ENCODE data around the gene PIGU. TPM values are rescaled to one million over a fixed set of nuclear protein-coding genes. Genes with fewer than 3 reads are reported as not detected.

PIGU gene
- total and polyA plus RNA-seq, 2 of the 13 experiments (the other 11 are each of a cell fraction or from before 2014, with no cell fraction given): 45.5 to 231 TPM

DNA sequence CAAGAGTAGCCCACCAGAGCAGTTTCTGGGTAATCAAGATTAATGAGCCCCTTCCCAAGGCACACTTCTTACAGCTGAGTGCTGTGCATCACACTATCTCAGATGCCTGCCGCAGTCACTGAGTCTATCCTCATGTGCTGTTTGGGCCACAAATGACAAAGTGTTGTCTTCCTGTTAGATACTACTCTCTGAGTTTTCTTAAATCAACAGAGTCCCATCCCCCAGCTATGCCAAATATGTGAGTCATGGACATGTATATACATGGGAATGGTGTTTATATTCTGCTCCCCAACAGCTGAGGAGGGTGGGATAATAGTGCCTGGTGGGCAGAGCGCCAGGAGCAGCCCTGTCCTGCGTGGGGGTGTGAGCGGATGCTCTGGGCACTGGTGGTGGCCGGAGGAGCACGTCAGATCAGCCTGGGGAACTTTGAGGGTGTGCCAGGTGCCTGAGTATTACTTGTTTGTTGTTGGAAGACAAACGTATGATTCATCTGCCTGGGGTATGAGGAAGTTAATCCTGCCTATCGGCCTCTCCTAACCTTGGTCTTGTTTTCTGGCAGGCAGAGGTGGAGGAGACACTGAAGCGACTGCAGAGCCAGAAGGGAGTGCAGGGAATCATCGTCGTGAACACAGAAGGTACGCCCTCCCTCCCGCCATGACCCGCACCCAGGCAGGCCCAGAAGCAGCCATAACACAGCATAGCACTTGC, 151.0 kb downstream of the PIGU start (continued):
- TF ChIP-seq SIX1 (CRISPR knock-in tag; IDR thresholded peaks at IDR 0.05; ENCODE audit: borderline replicate concordance) (peak; percentile 35; the same call in 1 of the 2 replicates), SOX13 (IDR thresholded peaks at IDR 0.05) (peak; percentile 55), SOX13 (CRISPR knock-in tag; conservative IDR thresholded peaks at IDR 0.05 in 1 of 2, IDR thresholded peaks at IDR 0.05 in 1 of 2) (peak; percentile 17 to 85; a peak in 2 of 4 replicates), NFE2L2 (IDR thresholded peaks at IDR 0.05; ENCODE audit: low read length) (no peak), ZNF225 (CRISPR knock-in tag; IDR thresholded peaks at IDR 0.05) (peak; percentile 83; the same call in 1 of the 2 replicates), ZNF556 (CRISPR knock-in tag; IDR thresholded peaks at IDR 0.05; ENCODE audit: borderline replicate concordance) (peak; percentile 91; the same call in 1 of the 2 replicates), PHF21A (CRISPR knock-in tag; IDR thresholded peaks at IDR 0.05) (peak; percentile 77), ZNF432 (CRISPR knock-in tag; IDR thresholded peaks at IDR 0.05; ENCODE audit: borderline replicate concordance) (no peak), NPAS2 (CRISPR knock-in tag; IDR thresholded peaks at IDR 0.05; ENCODE audit: borderline replicate concordance) (no peak), ZC3H13 (CRISPR knock-in tag; IDR thresholded peaks at IDR 0.05) (peak; percentile 81; the same call in 1 of the 2 replicates), ZNF839 (CRISPR knock-in tag; IDR thresholded peaks at IDR 0.05; ENCODE audit: borderline replicate concordance) (peak; percentile 74), ZNF331 (CRISPR knock-in tag; IDR thresholded peaks at IDR 0.05) (peak; percentile 58; the same call in 1 of the 2 replicates), ZSCAN9 (CRISPR knock-in tag; IDR thresholded peaks at IDR 0.05; ENCODE audit: borderline replicate concordance) (peak; percentile 96), KMT2B (CRISPR knock-in tag; IDR thresholded peaks at IDR 0.05) (peak; percentile 70; the same call in 1 of the 2 replicates), IKZF4 (CRISPR knock-in tag; IDR thresholded peaks at IDR 0.05; ENCODE audit: borderline replicate concordance, low read depth, not compliant biosample characterization) (peak; percentile 26), ZNF335 (CRISPR knock-in tag; IDR thresholded peaks at IDR 0.05) (peak; percentile 92)
- TF ChIP-seq, protein P1, sequence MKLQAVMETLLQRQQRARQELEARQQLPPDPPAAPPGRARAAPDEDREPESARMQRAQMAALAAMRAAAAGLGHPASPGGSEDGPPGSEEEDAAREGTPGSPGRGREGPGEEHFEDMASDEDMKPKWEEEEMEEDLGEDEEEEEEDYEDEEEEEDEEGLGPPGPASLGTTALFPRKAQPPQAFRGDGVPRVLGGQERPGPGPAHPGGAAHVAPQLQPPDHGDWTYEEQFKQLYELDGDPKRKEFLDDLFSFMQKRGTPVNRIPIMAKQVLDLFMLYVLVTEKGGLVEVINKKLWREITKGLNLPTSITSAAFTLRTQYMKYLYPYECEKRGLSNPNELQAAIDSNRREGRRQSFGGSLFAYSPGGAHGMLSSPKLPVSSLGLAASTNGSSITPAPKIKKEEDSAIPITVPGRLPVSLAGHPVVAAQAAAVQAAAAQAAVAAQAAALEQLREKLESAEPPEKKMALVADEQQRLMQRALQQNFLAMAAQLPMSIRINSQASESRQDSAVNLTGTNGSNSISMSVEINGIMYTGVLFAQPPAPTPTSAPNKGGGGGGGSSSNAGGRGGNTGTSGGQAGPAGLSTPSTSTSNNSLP (IDR thresholded peaks at IDR 0.05; ENCODE audit: low read depth, low read length): peak; percentile 95
- TF ChIP-seq, protein P2, sequence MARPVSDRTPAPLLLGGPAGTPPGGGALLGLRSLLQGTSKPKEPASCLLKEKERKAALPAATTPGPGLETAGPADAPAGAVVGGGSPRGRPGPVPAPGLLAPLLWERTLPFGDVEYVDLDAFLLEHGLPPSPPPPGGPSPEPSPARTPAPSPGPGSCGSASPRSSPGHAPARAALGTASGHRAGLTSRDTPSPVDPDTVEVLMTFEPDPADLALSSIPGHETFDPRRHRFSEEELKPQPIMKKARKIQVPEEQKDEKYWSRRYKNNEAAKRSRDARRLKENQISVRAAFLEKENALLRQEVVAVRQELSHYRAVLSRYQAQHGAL (CRISPR knock-in tag; IDR thresholded peaks at IDR 0.05; ENCODE audit: not compliant biosample characterization): no peak
- TF ChIP-seq, protein P3, sequence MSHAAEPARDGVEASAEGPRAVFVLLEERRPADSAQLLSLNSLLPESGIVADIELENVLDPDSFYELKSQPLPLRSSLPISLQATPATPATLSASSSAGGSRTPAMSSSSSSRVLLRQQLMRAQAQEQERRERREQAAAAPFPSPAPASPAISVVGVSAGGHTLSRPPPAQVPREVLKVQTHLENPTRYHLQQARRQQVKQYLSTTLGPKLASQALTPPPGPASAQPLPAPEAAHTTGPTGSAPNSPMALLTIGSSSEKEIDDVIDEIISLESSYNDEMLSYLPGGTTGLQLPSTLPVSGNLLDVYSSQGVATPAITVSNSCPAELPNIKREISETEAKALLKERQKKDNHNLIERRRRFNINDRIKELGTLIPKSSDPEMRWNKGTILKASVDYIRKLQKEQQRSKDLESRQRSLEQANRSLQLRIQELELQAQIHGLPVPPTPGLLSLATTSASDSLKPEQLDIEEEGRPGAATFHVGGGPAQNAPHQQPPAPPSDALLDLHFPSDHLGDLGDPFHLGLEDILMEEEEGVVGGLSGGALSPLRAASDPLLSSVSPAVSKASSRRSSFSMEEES (CRISPR knock-in tag; IDR thresholded peaks at IDR 0.05): peak; percentile 84
- TF ChIP-seq, protein P4, sequence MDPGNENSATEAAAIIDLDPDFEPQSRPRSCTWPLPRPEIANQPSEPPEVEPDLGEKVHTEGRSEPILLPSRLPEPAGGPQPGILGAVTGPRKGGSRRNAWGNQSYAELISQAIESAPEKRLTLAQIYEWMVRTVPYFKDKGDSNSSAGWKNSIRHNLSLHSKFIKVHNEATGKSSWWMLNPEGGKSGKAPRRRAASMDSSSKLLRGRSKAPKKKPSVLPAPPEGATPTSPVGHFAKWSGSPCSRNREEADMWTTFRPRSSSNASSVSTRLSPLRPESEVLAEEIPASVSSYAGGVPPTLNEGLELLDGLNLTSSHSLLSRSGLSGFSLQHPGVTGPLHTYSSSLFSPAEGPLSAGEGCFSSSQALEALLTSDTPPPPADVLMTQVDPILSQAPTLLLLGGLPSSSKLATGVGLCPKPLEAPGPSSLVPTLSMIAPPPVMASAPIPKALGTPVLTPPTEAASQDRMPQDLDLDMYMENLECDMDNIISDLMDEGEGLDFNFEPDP (CRISPR knock-in tag; conservative IDR thresholded peaks at IDR 0.05): no peak
- TF ChIP-seq, protein P5, sequence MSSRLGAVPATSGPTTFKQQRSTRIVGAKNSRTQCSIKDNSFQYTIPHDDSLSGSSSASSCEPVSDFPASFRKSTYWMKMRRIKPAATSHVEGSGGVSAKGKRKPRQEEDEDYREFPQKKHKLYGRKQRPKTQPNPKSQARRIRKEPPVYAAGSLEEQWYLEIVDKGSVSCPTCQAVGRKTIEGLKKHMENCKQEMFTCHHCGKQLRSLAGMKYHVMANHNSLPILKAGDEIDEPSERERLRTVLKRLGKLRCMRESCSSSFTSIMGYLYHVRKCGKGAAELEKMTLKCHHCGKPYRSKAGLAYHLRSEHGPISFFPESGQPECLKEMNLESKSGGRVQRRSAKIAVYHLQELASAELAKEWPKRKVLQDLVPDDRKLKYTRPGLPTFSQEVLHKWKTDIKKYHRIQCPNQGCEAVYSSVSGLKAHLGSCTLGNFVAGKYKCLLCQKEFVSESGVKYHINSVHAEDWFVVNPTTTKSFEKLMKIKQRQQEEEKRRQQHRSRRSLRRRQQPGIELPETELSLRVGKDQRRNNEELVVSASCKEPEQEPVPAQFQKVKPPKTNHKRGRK (CRISPR knock-in tag; IDR thresholded peaks at IDR 0.05): 0 out of 2 replicates have a peak, but pooled peaks have one; percentile 33
